Renal cortex interstitium (tissue), 11 donors: ENCODE measurements around the gene GKAP1. TPM values are rescaled to one million over a fixed set of nuclear protein-coding genes. Genes with fewer than 3 reads are reported as not detected.
"Not testable (repeated sequence)": the region's sequence is repeated elsewhere in the genome, so short reads cannot be mapped to it uniquely, and the experiment has no call there.

Experiments
- DNase-seq, 11 donors: peaks; one replicate each; pipeline ENCODE4 v3.0.0-alpha.2; 2013; ENCODE audit warnings: low read depth in 9 of 11, low spot score in 4 of 11; ENCODE audit errors: extremely low read depth in 1 of 11
- polyA plus RNA-seq, 3 donors: library from polyadenylated mRNA; unstranded; fragments of 120-200 nt; gene quantifications; one replicate each; pipeline ENCODE4 v1.2.1, GENCODE V29; 2013; ENCODE audit not compliant: insufficient read length in 3 of 3

GKAP1 gene
- polyA plus RNA-seq, 3 donors: 16.3 to 20.2 (median 17.4) TPM

- DNase-seq: no peak
Observed at GRCh38 chr9:83765376-83765775, 52.2 kb downstream of the GKAP1 start.

DNA sequence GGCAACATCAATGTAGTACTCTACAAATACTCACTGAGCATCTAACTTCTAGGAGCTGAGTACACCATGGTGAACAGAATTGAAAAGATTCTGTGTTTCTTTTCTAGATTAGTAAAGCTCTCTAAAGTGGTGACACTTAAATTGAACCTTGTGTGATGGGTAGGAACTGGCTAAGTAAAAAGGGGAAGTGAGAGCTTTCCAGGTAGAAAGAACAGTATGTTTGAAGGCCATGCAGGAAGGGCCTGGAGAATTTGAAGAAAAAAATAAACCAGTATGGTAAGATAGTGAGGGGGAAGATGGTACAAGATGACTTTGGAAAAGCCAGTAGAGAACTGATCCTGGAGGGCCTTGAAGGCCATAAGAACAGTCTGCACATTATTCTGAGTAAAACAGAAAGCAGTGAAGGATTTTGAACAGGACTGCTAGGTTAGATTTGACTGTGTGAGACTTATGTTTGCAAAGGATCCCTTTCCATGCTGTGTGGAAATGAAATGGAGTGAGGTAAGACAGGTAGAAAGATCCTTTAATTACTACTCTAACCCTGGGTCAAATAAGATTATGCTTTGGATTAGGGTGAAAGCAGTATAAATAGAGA lies 63.1 kb downstream of the GKAP1 start:
- DNase-seq: no peak

DNA sequence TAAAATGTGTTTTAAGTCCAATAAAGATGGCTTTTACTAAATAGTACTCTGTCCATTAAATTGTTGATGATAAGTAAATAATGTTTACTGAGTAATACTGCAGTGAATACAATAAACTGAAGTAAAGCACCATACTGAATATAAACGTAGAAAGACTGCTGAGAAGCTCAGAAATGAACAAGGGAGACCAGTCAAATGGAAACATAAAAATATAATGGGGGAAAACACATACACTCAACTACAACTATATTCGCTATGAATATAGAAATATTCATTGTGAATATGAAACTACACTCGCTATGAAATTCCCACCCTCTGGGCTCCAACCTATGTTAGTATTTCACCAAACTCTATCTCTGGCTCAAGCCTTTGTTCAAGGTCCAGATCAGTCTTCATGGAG lies 67.9 kb downstream of the GKAP1 start:
- no peak for DNase-seq

- no peak for DNase-seq
Observed at GRCh38 chr9:83744206-83744605, 73.4 kb downstream of the GKAP1 start.

DNA sequence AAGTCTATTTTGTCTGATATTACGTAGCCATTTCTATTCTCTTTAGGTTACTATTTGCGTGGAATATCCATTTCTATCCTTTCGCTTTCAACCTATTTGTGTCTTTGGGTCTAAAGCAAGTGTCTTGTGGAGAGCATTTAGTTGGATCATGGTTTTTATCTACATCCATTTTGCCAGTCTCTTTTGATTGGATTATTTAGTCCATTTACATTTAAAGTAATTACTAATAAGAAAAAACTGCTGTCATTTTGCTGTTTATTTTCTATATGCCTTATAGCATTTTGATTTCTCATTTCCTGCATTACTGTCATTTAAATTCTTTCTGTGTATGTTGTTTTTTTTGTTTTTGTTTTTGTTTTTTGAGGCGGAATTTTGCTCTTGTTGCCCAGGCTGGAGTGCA lies 83.8 kb downstream of the GKAP1 start:
- DNase-seq: no peak

GRCh38 chr9:83728591-83729368 lies 88.8 kb downstream of the GKAP1 start:
- DNase-seq: not testable (repeated sequence)

GRCh38 chr9:83724436-83724835 lies 93.1 kb downstream of the GKAP1 start:
- DNase-seq: no peak

GRCh38 chr9:83722726-83723495 lies 94.7 kb downstream of the GKAP1 start:
- DNase-seq: no peak

DNA sequence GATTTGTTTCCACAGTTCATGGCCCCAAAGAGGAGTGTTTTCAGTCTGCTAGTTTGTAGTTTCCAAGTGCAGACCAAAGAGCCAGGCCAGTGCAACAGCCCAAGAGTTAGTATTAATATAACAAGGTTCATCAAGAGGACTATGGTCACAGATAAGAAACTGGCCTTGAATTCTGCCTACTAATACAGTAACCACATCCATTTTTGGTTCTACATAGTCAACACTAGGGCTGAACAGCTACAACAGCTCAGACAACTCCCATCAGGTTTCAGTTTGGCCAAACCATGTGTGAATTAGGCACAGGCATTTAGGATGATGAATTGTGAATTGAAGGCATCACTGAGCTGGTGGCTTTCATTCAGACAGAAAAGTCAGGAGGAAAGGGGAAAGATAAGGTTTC lies 96.1 kb downstream of the GKAP1 start:
- no peak for DNase-seq

GRCh38 chr9:83715794-83716193 lies 101.8 kb downstream of the GKAP1 start:
- no peak for DNase-seq

- DNase-seq: no peak
Observed at GRCh38 chr9:83715221-83715620, 102.3 kb downstream of the GKAP1 start.

GRCh38 chr9:83714329-83714728 lies 103.2 kb downstream of the GKAP1 start:
- no peak for DNase-seq

DNA sequence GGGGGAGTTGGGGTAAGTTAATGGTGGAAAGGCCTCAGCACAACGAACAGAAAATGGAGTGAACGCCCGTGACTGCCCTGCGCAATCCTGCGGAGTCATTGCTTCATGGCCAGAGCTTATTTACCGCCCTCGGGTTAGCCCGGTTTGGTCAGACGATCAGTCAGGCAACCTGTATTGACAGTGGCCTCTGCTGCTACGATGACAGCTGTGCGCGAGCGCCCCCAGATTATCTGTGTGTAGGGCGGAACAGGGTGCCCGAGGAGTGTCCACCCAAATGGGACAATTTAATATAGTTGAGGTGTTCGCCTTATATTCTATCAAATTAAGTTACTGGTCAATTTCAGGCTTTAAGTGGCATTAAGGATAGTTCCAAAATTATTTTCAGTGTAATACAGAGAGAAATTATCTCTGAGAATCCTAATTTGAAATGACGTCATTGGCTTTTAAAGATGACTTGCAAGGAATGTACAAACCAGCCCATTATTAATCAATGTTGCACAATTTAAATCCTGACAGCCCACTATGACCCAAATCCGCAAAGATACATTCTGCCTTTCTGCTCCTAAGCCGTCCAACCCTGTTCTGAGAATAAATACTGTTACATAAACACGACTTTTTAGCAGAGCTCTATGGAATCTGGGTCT lies 108.9 kb downstream of the GKAP1 start:
- DNase-seq: peak in 9 of 11 donors; percentile 3 to 47 (median 37)

- peak; percentile 91 to 99 (median 93) for DNase-seq
Observed at GRCh38 chr9:83707768-83708514, 109.6 kb downstream of the GKAP1 start, which contains the start of gene UBQLN1. TSS of gene UBQLN1 (minus strand) at chr9:83707958. CDS start at chr9:83707679, 279 bp downstream.

DNA sequence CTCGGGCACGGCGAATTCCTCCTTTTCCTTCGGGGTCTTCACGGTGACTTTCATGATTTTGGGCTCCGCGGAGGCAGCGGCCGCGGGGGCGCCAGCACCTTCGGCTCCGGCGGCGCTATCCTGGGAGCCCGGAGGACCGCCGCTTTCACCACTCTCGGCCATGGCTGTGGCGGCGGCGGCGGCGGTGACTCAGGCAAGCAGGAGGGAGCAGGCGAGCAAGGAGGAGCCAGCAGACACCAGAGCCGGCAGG lies 110.1 kb downstream of the GKAP1 start:
- DNase-seq: peak in 5 of 11 donors; percentile 3 to 54 (median 40)

- DNase-seq: peak; percentile 28 to 70 (median 50)
Observed at GRCh38 chr9:83706676-83707517, 110.7 kb downstream of the GKAP1 start.

GRCh38 chr9:83705219-83705651 lies 112.3 kb downstream of the GKAP1 start:
- DNase-seq: not testable (repeated sequence)

GRCh38 chr9:83701769-83702168 lies 115.8 kb downstream of the GKAP1 start:
- DNase-seq: no peak
